CD4-positive, alpha-beta T cell treated with Interleukin-6 at 100 ng/mL for 8 hours (primary cell): ENCODE results near the gene NEK5.
A peak's percentile ranks its signal among the peaks of the same experiment; 100 is the strongest.
"Not testable (repeated sequence)": the region's sequence is repeated elsewhere in the genome, so short reads cannot be mapped to it uniquely, and the experiment has no call there.

Source experiments
- DNase-seq: peaks from one replicate; pipeline ENCODE4 v3.0.0-alpha.2; 2020; ENCODE audit warnings: mixed read lengths, low spot score

The NEK5 gene

GRCh38 chr13:52141299-52141698 lies 12.4 kb upstream of the NEK5 start:
- DNase-seq = no peak

GRCh38 chr13:52137489-52137888 lies 8.6 kb upstream of the NEK5 start:
- no peak for DNase-seq

DNA sequence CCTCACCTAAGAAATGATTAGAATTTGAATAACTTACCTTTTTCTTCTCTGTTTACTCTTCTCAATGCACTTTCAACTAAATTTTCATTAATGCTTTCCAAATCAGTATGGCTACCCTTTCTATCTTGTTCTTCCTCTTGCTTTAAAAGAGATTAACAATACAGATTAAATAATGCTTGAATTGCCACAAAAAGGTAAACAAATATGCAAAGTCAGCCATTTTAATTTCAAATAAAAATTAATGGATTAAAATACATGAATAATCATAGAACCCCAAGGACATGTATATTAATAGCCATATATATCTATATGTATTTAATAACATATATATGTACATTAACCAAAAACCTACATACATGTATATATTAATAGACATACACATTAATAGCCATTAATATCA lies 7.9 kb upstream of the NEK5 start:
- no peak for DNase-seq

DNA sequence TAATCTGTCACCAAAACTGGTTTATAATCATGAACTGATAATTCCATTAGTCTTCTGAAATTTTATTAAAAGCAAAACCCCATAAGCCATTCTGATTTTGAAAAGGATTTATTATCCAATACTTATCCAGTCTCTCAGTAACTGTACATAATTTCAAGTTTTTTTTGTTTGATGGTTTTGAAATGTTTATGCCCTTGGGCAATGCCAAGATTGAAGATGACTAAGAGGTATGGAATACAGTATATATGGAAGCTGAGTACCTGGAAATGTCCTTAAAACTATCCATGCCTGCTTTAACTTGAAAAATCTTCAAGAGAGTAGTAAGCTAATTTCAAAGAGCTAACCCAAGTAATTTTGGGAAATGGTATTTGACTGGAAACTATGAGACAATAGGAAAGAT lies 1.8 kb upstream of the NEK5 start:
- DNase-seq = no peak

DNA sequence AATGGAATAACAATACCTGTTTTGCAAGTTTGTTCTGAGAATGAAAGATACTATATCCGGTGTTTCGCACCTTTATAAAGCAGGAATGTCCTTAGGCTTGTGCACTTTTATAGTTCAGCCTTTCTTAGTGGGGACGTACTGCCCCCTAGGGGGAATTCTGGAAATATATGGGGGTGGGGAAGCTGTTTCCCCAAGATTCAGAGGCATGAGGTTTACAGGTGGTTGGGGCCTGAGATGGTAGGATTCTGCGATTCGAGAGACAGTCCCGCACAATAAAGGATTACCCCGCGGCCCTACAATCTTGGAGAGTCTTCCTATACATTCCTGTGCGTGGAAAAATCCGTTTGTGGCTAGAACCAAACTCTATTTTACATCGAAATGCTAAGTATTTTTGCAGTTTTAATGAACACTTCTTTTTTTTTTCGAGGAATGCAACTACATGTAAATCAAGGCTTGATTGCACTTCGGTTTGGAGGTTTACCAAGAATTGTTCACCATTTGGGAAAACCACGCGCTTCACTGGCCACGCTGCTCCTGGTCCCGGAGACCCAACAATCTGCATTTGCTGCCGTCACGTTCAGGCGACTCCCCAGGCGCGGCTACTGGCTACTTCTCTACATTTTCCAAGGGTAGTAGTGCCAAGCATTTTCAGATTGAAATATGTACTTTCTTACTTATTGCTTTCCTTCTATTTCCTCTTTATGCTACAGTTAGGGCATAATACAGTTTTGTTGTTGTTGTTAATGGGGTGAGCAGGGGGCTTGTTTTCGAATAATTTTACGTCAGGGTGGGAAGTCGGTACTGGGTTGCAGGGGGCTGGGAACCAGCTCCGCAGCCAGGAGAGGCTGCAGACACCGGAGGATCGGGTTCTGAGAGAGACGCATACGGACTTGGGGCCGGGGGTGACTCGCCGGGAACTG lies 830 bp downstream of the NEK5 start:
- DNase-seq = peak; percentile 57

- no peak for DNase-seq
These were observed 1.5 kb downstream of the NEK5 start for GRCh38 chr13:52127378-52127777.

- no peak for DNase-seq
These were observed 3.3 kb downstream of the NEK5 start for GRCh38 chr13:52125547-52125946.

- DNase-seq = no peak
These were observed 10.3 kb downstream of the NEK5 start for GRCh38 chr13:52118595-52118994.

DNA sequence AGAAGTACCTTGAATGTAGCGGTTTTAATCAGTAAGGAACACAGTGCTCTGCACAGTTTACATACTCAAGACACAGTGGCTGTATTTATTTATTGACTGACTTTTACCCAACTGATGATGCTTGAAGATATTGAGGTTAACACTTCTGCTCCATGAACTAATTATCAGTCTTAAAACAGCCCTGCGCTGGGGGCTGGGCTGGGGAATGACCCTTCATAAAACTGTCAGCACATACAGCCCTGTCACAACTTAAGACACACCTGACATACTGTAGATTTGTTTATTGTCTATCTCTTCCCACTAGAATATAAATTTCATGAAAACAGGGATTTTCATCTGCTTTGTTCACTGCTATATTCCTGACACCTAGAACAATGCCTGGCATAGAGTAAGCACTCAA lies 10.8 kb downstream of the NEK5 start:
- no peak for DNase-seq

GRCh38 chr13:52112591-52112990 lies 16.3 kb downstream of the NEK5 start:
- no peak for DNase-seq

DNA sequence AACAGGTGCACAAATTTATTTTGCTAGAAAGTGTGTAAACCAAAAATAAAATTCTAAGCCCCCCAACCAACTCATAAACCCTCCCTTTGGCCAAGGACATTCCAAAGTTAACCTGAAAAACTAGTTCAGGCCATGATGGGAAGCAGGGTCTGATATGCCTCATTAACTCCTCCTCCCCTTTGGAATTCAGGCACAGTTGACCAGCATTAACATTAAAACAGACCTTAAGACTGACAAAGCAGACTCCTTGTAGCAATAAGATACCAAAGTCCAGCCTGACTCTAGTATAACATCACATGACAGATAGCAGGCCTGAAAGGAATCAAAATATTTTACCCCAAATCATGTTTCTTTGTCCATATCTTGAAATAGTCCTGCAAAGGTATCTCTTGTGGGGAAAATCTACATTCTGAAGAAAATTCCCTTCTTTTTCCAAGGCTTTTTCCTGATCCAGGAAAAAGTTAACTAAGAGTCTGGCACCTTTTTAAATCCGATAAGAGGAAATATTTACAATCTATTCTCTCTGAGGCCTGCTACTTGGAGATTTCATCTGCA lies 19.7 kb downstream of the NEK5 start:
- no peak for DNase-seq

- no peak for DNase-seq
These were observed 23.0 kb downstream of the NEK5 start for GRCh38 chr13:52105841-52106240.

DNA sequence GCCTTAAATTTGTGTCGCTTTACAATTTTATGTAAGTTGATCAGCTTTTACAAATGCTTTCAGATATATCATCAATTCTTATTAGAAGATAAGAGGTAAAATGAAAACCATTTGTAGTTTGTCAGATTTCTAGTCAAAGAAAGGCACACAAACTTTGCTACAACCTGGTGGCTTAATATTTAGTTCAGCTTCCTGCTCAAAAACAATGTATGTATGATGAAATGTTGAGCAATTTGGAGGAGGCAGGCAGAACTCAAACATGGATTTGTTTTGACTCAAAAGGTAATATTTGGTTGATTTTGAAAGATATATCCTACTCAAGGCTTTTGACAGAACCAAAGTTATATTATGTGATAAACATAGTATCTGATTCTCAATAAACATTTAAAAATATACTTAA lies 24.2 kb downstream of the NEK5 start:
- no peak for DNase-seq

DNA sequence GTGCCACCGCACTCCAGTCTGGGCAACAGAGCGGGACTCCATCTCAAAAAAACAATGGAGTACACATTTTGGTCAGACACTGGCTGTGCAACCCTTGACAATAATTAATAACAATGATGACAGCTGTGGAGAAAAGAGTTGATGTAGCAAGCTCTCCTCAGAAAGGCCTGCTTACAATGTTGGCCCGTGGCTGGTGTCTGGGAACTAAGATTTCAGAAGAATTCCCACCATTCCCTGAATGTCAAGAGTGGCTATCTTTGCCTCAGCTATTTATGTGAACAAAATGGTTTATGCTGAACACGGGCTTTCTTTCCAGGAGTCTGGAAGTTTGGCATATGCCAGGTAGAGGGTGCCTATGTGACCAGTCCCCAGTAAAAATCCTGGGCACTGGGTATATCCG lies 25.5 kb downstream of the NEK5 start:
- DNase-seq = no peak

DNA sequence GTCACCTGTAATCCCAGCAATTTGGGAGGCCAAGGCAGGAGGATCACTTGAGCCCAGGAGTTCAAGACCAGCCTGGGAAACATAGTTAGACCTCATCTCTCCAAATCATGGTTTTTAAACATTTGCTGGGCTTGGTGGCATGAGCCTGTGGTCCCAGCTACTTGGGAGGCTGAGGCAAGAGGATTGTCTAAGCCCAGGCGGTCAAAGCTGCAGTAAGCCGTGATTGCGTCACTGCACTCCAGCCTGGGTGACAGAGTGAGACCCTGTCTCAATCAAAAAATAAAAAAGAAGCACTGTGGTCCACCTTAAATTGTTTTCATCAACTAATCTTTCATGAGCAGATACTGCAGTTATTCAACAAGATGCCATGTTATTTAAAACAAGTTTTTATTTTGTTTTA lies 26.4 kb downstream of the NEK5 start:
- DNase-seq = not testable (repeated sequence)

GRCh38 chr13:52097197-52097596 lies 31.7 kb downstream of the NEK5 start:
- no peak for DNase-seq

DNA sequence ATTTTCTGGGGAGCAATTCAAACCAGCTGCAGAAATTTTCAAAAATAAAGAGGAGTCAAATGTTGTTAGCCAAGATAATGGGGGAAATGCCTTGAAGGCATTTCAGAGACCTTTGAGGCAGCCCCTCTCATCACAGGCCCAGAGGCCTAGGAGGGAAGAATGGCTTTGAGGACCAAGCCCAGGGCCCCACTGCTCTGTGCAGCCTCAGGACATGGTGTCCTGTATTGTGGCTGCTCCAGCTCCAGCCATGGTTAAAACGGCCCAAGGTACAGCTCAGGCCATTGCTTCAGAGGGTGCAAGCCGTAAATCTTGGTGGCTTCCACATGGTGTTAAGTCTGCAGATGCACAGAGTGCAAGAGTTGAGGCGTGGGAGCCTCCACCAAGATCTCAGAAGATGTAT lies 32.1 kb downstream of the NEK5 start:
- DNase-seq = no peak

- DNase-seq = no peak
These were observed 32.8 kb downstream of the NEK5 start for GRCh38 chr13:52096062-52096461.

- no peak for DNase-seq
These were observed 36.8 kb downstream of the NEK5 start for GRCh38 chr13:52092087-52092486.

DNA sequence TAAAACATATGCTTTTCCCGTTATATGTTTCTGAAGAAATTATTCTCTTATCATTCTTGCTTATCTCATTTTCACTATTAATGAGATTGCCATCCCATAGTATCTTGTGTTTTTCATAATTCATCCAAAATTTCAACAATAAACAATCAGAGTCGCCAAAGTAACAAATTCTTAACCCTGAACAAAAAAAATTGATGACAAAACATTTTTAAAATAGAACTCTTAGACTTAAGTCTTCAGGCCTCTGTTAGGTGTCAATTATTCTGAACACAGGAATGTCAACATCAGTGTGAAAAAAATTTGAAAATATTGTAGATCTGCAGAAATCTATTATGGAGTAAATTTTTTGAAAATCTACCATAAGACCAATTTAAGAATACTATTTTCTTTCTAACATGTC lies 37.4 kb downstream of the NEK5 start:
- DNase-seq = no peak

GRCh38 chr13:52085421-52085820 lies 43.5 kb downstream of the NEK5 start:
- DNase-seq = no peak

DNA sequence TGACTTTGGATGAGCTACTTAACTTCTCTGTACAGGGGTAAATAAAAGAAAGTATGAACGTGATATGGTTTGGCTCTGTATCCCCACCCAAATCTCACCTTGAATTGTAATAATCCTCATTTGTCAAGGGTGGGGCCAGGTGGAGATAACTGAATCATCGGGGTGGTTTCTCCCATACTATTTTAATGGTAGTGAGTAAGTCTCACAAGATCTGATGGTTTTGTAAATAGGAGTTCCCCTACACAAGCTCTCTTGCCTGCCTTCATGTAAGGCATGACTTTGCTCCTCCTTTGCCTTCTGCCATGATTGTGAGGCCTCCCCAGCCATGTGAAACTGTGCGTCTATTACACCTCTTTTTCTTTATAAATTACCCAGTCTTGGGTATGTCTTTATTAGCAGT lies 43.9 kb downstream of the NEK5 start:
- DNase-seq = not testable (repeated sequence)

DNA sequence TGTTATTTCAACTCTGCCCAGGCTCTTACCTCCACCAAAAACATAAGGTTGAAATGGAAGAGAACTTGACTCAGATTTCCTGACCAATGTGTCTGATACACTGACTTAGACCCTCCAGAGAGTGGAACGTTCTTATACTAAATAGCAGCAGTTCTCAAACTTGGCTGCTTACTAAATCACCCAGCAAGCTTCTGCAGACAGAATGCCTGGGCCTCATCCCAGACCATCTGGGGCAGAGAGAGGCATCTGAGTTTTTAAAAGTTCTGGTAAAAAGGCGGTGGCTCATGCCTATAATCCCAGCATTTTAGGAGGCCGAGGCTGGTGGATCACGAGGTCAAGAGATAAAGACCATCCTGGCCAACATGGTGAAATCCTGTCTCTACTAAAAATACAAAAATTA lies 46.3 kb downstream of the NEK5 start:
- no peak for DNase-seq

DNA sequence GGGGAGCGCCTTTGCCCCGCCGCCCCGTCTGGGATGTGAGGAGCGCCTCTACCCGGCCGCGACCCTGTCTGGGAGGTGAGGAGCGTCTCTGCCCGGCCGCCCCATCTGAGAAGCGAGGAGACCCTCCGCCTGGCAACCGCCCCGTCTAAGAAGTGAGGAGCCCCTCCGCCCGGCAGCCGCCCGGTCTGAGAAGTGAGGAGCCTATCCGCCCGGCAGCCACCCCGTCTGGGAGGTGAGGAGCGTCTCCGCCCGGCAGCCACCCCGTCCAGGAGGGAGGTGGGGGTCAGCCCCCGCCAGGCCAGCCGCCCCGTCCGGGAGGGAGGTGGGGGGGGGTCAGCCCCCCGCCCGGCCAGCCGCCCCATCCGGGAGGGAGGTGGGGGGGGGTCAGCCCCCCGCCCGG lies 49.0 kb downstream of the NEK5 start:
- DNase-seq = not testable (repeated sequence)
